ENCODE measurements around the gene RFT1. TPM values are rescaled to one million over a fixed set of nuclear protein-coding genes. Genes with fewer than 3 reads are reported as not detected.

The RFT1 gene
- polyA plus RNA-seq, 1 donor (not counting 4 experiments of a cell fraction or from before 2014, with no cell fraction given): 34.4 TPM

- no peak overlapping the region for H2AFZ ChIP-seq (ENCODE audit: control insufficient read depth, low read length)
- no peaks in the 10 kb centered on the region for H3K79me2 ChIP-seq (ENCODE audit: control insufficient read depth, insufficient read depth, low read length)
- H3K9me3 ChIP-seq (ENCODE audit: control insufficient read depth, low read depth, low read length): no peaks in the 10 kb centered on the region
- no peaks in the 10 kb centered on the region for H3K27me3 ChIP-seq (ENCODE audit: control insufficient read depth, extremely low read depth, insufficient read depth, low read length)
- dilution Hi-C loops (cut with MboI; ENCODE audit: extremely low pct_ligation_motif_present, low sequenced_read_pairs): no loop called here
- peaks cover 15% of the 10 kb centered on the region for H3K4me1 ChIP-seq (ENCODE audit: control insufficient read depth, extremely low read depth, insufficient read depth, low read length)
- H3K9ac ChIP-seq (ENCODE audit: control insufficient read depth, extremely low read depth, insufficient read depth, low read length): no peak overlapping the region
- no peaks in the 10 kb centered on the region for H3K36me3 ChIP-seq (ENCODE audit: control insufficient read depth in 2 of 2, extremely low read depth in 1 of 2, insufficient read depth in 2 of 2, low read length in 2 of 2)
- no peak for DNase-seq (ENCODE audit: low read depth, low spot score)
- no peak for TF ChIP-seq CTCF (optimal IDR thresholded peaks at IDR 0.05 in 1 of 3, IDR thresholded peaks at IDR 0.05 in 1 of 3, conservative IDR thresholded peaks at IDR 0.05 in 1 of 3; ENCODE audit: extremely low read depth in 1 of 3, insufficient read depth in 2 of 3, low read length in 3 of 3)
- no peak for TF ChIP-seq EZH2 (IDR thresholded peaks at IDR 0.05; ENCODE audit: low read length)
- no peak overlapping the region for H3K4me2 ChIP-seq (ENCODE audit: control insufficient read depth, extremely low read depth, insufficient read depth, low read depth, low read length)
- FAIRE-seq: no peak
- no peak overlapping the region for H3K4me3 ChIP-seq (ENCODE audit: control insufficient read depth in 2 of 3, extremely low read depth in 1 of 3, insufficient read depth in 2 of 3, low read depth in 1 of 3, low read length in 3 of 3)
- H3K27ac ChIP-seq (ENCODE audit: control insufficient read depth, insufficient read depth, low read length): no peak overlapping the region
- H4K20me1 ChIP-seq (ENCODE audit: control insufficient read depth, extremely low read depth, insufficient read depth, low read length): no peaks in the 10 kb centered on the region
- no peaks in the 10 kb centered on the region for H3K9me1 ChIP-seq (ENCODE audit: control insufficient read depth, extremely low read depth, insufficient read depth, low read length)
Measured at GRCh38 chr3:53075743-53076140, 54.5 kb downstream of the RFT1 start.

GRCh38 chr3:53074761-53075742 is 55.2 kb downstream of the RFT1 start:
- Histone ChIP-seq H3K36me3 (ENCODE audit: control insufficient read depth in 2 of 2, extremely low read depth in 1 of 2, insufficient read depth in 2 of 2, low read length in 2 of 2) (no peaks in the 10 kb centered on the region), H3K27me3 (ENCODE audit: control insufficient read depth, extremely low read depth, insufficient read depth, low read length) (no peaks in the 10 kb centered on the region), H2AFZ (ENCODE audit: control insufficient read depth, low read length) (no peak overlapping the region), H3K9ac (ENCODE audit: control insufficient read depth, extremely low read depth, insufficient read depth, low read length) (no peak overlapping the region), H3K9me1 (ENCODE audit: control insufficient read depth, extremely low read depth, insufficient read depth, low read length) (no peaks in the 10 kb centered on the region), H3K4me1 (ENCODE audit: control insufficient read depth, extremely low read depth, insufficient read depth, low read length) (peaks cover 15% of the 10 kb centered on the region), H4K20me1 (ENCODE audit: control insufficient read depth, extremely low read depth, insufficient read depth, low read length) (no peaks in the 10 kb centered on the region), H3K4me2 (ENCODE audit: control insufficient read depth, extremely low read depth, insufficient read depth, low read depth, low read length) (no peak overlapping the region), H3K9me3 (ENCODE audit: control insufficient read depth, low read depth, low read length) (no peaks in the 10 kb centered on the region), H3K27ac (ENCODE audit: control insufficient read depth, insufficient read depth, low read length) (no peak overlapping the region), H3K4me3 (ENCODE audit: control insufficient read depth in 2 of 3, extremely low read depth in 1 of 3, insufficient read depth in 2 of 3, low read depth in 1 of 3, low read length in 3 of 3) (no peak overlapping the region), H3K79me2 (ENCODE audit: control insufficient read depth, insufficient read depth, low read length) (no peaks in the 10 kb centered on the region)
- no peak for DNase-seq (ENCODE audit: low read depth, low spot score)
- dilution Hi-C loops (cut with MboI; ENCODE audit: extremely low pct_ligation_motif_present, low sequenced_read_pairs): no loop called here
- no peak for TF ChIP-seq EZH2 (IDR thresholded peaks at IDR 0.05; ENCODE audit: low read length)
- no peak for TF ChIP-seq CTCF (optimal IDR thresholded peaks at IDR 0.05 in 1 of 3, IDR thresholded peaks at IDR 0.05 in 1 of 3, conservative IDR thresholded peaks at IDR 0.05 in 1 of 3; ENCODE audit: extremely low read depth in 1 of 3, insufficient read depth in 2 of 3, low read length in 3 of 3)
- FAIRE-seq: no peak

Measured in keratinocyte (primary cell).